H1 (cell line): ENCODE data around the gene MACROD2. TPM values are rescaled to one million over a fixed set of nuclear protein-coding genes. Genes with fewer than 3 reads are reported as not detected.

Source experiments
- CBX8 ChIP-seq: fragments of 300-800, 300-1000 bp; sonication (generic); IDR thresholded peaks from 2 replicates; pipeline ENCODE4 v1.7.1; 2016; ENCODE audit warnings: low read depth, low read length, borderline replicate concordance
- EP300 ChIP-seq, 2 experiments: IDR thresholded peaks; 1 replicate in 1 of 2; 2 replicates in 1 of 2; pipeline ENCODE4 v1.6.1; 2011 to 2012; ENCODE audit warnings: low read depth in 2 of 2, low read length in 2 of 2, mild to moderate bottlenecking in 2 of 2, borderline replicate concordance in 1 of 2, inconsistent platforms in 1 of 2, moderate library complexity in 1 of 2
- PHF8 ChIP-seq: fragments of 200-600 bp; sonication (generic); conservative IDR thresholded peaks from 2 replicates; pipeline ENCODE4 v1.7.1; 2012; ENCODE audit warnings: low read depth, mild to moderate bottlenecking, inconsistent platforms, low read length, moderate library complexity
- RFX5 ChIP-seq: IDR thresholded peaks from 2 replicates; pipeline ENCODE4 v1.6.1; 2011; ENCODE audit warnings: low read depth, low read length, improper control_type of control experiment, borderline replicate concordance
- RNF2 ChIP-seq: fragments of 200-900, 300-1000 bp; sonication (generic); IDR thresholded peaks from 2 replicates; pipeline ENCODE4 v1.7.1; 2016; ENCODE audit warnings: borderline replicate concordance, low read depth, mild to moderate bottlenecking, antibody characterized with exemption, low read length; ENCODE audit not compliant: poor library complexity, severe bottlenecking; ENCODE audit errors: missing control alignments
- SAP30 ChIP-seq: fragments of 300-600 bp; sonication (generic); IDR thresholded peaks from 2 replicates; pipeline ENCODE4 v1.7.1; 2012; ENCODE audit warnings: low read length, moderate library complexity, mild to moderate bottlenecking, inconsistent platforms; ENCODE audit not compliant: insufficient read depth, insufficient replicate concordance
- SIX5 ChIP-seq: IDR thresholded peaks from 2 replicates; pipeline ENCODE4 v1.6.1; 2011; ENCODE audit warnings: mild to moderate bottlenecking, low read depth, low read length
- TCF12 ChIP-seq: IDR thresholded peaks from 2 replicates; pipeline ENCODE4 v1.6.1; 2011; ENCODE audit warnings: low read depth, mild to moderate bottlenecking, low read length
- TEAD4 ChIP-seq: IDR thresholded peaks from 2 replicates; pipeline ENCODE4 v1.6.1; 2012; ENCODE audit warnings: low read depth, low read length, inconsistent platforms, mixed read lengths
- polyA plus RNA-seq, 7 experiments: library from polyadenylated mRNA; depleted of rRNA in 3 of 7; stranded (reverse) in 5 of 7; unstranded in 2 of 7; fragments of >200 nt in 5 of 7; fragments of 200-250 nt in 2 of 7; gene quantifications; 1 replicate in 5 of 7; 2 replicates in 1 of 7; 4 replicates in 1 of 7; pipeline versions ENCODE4 v1.2.1 to v1.2.3, GENCODE V29; 2011 to 2013; ENCODE audit warnings: missing spikeins in 2 of 7, mixed read lengths in 2 of 7
- total RNA-seq: library from RNA; stranded (reverse); fragmentation: NEBNext Ultra II Directional; extraction: Animal tissue kit (Norgen Biotek cat#: 25700); gene quantifications from 2 replicates; pipeline ENCODE4 v1.2.1, GENCODE V29; 2021
- TF ChIP-seq, protein P1 (sequence below): IDR thresholded peaks from 2 replicates; pipeline ENCODE4 v1.6.1; 2012; ENCODE audit warnings: inconsistent platforms

The MACROD2 gene
- total and polyA plus RNA-seq, 2 of the 8 experiments (the other 6 are each of a cell fraction or from before 2014, with no cell fraction given) = 0.70 to 3.9 TPM

DNA sequence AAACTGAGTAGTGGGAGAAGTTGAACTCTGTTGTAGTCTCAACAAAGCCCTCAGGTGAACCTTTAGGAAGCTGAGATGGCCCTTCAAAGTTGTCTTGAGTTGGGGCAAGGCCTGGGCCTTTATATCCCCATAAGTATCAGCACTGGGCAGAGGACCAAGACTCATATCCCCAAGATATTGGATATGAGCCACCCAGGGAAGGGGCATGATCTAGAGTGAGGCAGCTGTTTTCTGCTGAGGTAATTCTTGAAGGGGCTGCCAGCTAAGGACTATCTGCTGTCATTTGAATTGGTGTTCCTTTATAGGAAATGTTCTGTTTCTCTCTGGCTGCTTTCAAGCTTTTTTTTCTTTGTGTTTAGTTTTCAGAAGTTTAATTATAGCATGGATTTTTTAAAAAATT lies 482.8 kb downstream of the MACROD2 start (continued):
- TF ChIP-seq, protein P1, sequence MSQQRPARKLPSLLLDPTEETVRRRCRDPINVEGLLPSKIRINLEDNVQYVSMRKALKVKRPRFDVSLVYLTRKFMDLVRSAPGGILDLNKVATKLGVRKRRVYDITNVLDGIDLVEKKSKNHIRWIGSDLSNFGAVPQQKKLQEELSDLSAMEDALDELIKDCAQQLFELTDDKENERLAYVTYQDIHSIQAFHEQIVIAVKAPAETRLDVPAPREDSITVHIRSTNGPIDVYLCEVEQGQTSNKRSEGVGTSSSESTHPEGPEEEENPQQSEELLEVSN = no peak
- no peak for TF ChIP-seq TCF12
- TF ChIP-seq PHF8 = no peak
- TF ChIP-seq EP300 (IDR thresholded peaks at IDR 0.05; ENCODE audit: borderline replicate concordance in 1 of 2, low read depth in 2 of 2, low read length in 2 of 2) = no peak
- TF ChIP-seq CBX8 = no peak
- no peak for TF ChIP-seq TEAD4
- no peak for TF ChIP-seq RFX5
- no peak for TF ChIP-seq RNF2
- TF ChIP-seq SIX5 = no peak
- TF ChIP-seq SAP30 = no peak
- TF ChIP-seq, all 59 proteins: peak for 0
